Psoas muscle (tissue), 8 donors: ENCODE measurements around the gene MICAL3. TPM values are rescaled to one million over a fixed set of nuclear protein-coding genes. Genes with fewer than 3 reads are reported as not detected.

Experiments
- ATAC-seq, 4 donors: fragments of 200-7000 bp; cut with Tn5 transposase; one replicate each; pipeline ENCODE4 v1.9.1; 2020; ENCODE audit warnings: moderate library complexity in 3 of 4, mild to moderate bottlenecking in 2 of 4
- DNase-seq, 2 donors: peaks; one replicate each; pipeline ENCODE4 v3.0.0-alpha.2; 2020
- H3K27ac ChIP-seq: fragments of 200-600 bp; one replicate; pipeline ENCODE4 v1.8.0; 2022
- H3K27me3 ChIP-seq, 3 donors: fragments of 200-600 bp in 1 of 3; one replicate each; pipeline versions ENCODE4 v1.6.1 to v1.8.0; 2013 to 2022; ENCODE audit warnings: low read length in 2 of 3, mild to moderate bottlenecking in 2 of 3, moderate library complexity in 1 of 3; ENCODE audit not compliant: insufficient read depth in 3 of 3
- H3K36me3 ChIP-seq, 2 donors: fragments of 200-600 bp in 1 of 2; one replicate each; pipeline versions ENCODE4 v1.6.1 to v1.8.0; 2013 to 2022; ENCODE audit warnings: low read depth in 1 of 2, mild to moderate bottlenecking in 1 of 2, moderate library complexity in 1 of 2; ENCODE audit not compliant: insufficient read depth in 1 of 2
- H3K4me1 ChIP-seq: fragments of 200-600 bp; one replicate; pipeline ENCODE4 v1.8.0; 2022
- H3K4me3 ChIP-seq: fragments of 200-600 bp; one replicate; pipeline ENCODE4 v1.8.0; 2022; ENCODE audit warnings: mild to moderate bottlenecking
- H3K9me3 ChIP-seq: fragments of 200-600 bp; one replicate; pipeline ENCODE4 v1.8.0; 2022
- WGBS, 3 donors: extraction: QIAGEN DNeasy Blood & Tissue Kit; methylation state at CpG; one replicate each; pipeline versions ENCODE4 v1.1.6 to v1.1.7; 2013; 5-methylcytosine and 5-hydroxymethylcytosine counted together
- intact Hi-C, 2 donors: fragments of 100-400 bp; cut with DNase I; formaldehyde crosslinking; loops; one replicate each; pipeline versions ENCODE4 v1.11.0 to v1.14.2; 2022
- polyA plus RNA-seq, 3 donors: library from polyadenylated mRNA; stranded (reverse); fragments of 200-250 nt; gene quantifications; one replicate each; pipeline ENCODE4 v1.2.3, GENCODE V29; 2013
- total RNA-seq, 4 donors: library from RNA; stranded (reverse); fragmentation: NEBNext Ultra II Directional in 2 of 4; extraction: Animal tissue kit (Norgen Biotek cat#: 25700) in 2 of 4; gene quantifications; one replicate each; pipeline versions ENCODE4 v1.2.1 to v1.2.4, GENCODE V29; 2021 to 2023
- TF ChIP-seq, protein P1 (sequence below): fragments of 200-600 bp; IDR thresholded peaks from one replicate; pipeline ENCODE4 v1.8.0; 2022; ENCODE audit warnings: antibody characterized with exemption
- donor health status: healthy with polysubstance abuse.
- donor health status: DM: no; HTN: no; CAD: no; lungs with moderate emphysema.
- donor health status: Bipolar disorder and iron deficiency.
- donor health status: healthy.
- donor health status: DM: yes; HTN: yes; CAD: no.
- donor health status: DM: no; HTN: no; CAD: no.
- donor health status: DM: no; HTN: no; CAD: no.
- donor health status: DM: yes; HTN: yes; CAD: no.

MICAL3 gene
- total and polyA plus RNA-seq, 7 donors: 2.1 to 38.3 (median 15.5) TPM

DNA sequence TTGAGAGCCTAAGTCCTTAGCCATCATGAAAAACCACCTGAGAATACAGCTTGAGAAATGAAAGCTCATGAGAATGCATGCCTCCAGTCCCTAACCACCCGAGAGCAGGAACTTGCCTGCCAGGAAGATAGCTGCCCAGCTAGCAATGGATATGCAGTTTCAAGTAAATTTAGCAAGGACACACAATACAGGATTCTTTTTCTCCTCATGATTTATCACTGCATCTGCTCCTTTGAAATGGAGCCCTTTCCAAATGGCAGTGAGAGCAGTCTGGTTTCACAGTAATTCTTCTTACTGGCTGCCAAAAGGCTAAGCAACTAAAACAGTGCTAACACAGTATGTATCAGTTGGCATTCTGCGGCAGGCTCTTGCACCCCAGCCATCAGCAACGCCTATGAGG is 109.9 kb downstream of the MICAL3 start:
- WGBS, 3 donors: 22 to 33% (median 23%) methylated on average over 3 of the region's 3 CpGs
- Histone ChIP-seq H3K27me3 (no peaks in the 10 kb centered on the region), H3K9me3 (no peaks in the 10 kb centered on the region), H3K27ac (peak overlapping the region; percentile 94), H3K4me1 (peaks cover 79% of the 10 kb centered on the region), H3K36me3 (no peaks in the 10 kb centered on the region), H3K4me3 (no peak overlapping the region)
- TF ChIP-seq, protein P1, sequence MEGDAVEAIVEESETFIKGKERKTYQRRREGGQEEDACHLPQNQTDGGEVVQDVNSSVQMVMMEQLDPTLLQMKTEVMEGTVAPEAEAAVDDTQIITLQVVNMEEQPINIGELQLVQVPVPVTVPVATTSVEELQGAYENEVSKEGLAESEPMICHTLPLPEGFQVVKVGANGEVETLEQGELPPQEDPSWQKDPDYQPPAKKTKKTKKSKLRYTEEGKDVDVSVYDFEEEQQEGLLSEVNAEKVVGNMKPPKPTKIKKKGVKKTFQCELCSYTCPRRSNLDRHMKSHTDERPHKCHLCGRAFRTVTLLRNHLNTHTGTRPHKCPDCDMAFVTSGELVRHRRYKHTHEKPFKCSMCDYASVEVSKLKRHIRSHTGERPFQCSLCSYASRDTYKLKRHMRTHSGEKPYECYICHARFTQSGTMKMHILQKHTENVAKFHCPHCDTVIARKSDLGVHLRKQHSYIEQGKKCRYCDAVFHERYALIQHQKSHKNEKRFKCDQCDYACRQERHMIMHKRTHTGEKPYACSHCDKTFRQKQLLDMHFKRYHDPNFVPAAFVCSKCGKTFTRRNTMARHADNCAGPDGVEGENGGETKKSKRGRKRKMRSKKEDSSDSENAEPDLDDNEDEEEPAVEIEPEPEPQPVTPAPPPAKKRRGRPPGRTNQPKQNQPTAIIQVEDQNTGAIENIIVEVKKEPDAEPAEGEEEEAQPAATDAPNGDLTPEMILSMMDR: no peak
- DNase-seq (no peak), ATAC-seq (peak; percentile 5 to 57 (median 30))
- intact Hi-C loops: loop anchor here (5.0 kb wide), 4 partner anchors 33 to 163 kb away; partner anchors contain the start of genes MICAL3 (in 1 of the 2) and PEX26 (in 1 of the 2)

DNA sequence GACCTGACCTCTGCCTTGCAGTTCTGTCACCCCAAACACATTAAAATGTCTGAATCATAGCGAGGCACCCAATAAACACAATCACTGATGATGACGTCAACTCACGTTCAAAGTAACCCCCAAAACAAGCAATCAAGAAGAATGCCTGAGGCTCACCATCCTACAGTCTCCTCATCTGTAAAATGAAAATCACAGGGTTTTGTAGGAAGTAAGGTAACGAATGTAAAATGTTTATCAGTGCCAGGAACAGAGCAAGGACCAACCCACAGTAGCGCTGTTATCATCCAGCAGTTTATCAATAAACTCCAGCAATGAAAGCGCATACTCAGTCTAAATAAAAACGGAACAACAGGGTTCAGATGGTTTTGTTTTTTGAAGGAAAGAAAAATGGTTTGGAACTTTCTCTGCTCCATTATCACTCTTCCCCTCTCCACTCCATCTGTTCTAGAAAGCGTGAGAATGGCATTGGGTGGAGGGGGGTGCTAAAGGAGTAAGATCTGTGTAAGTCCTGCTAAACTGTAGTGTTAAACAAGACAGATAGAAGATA is 110.5 kb downstream of the MICAL3 start:
- 57 to 70% (median 62%) methylated on average over 8 of the region's 8 CpGs for WGBS, 3 donors
- TF ChIP-seq, protein P1: no peak
- H3K4me3 ChIP-seq: no peak overlapping the region
- intact Hi-C loops: loop anchor here (5.0 kb wide), 4 partner anchors 33 to 163 kb away; partner anchors contain the start of genes MICAL3 (in 1 of the 2) and PEX26 (in 1 of the 2)
- H3K4me1 ChIP-seq: peaks cover 79% of the 10 kb centered on the region
- H3K9me3 ChIP-seq: no peaks in the 10 kb centered on the region
- H3K27me3 ChIP-seq: no peaks in the 10 kb centered on the region
- H3K36me3 ChIP-seq: no peaks in the 10 kb centered on the region
- H3K27ac ChIP-seq: peak overlapping the region; percentile 94
- DNase-seq (no peak), ATAC-seq (no peak)

DNA sequence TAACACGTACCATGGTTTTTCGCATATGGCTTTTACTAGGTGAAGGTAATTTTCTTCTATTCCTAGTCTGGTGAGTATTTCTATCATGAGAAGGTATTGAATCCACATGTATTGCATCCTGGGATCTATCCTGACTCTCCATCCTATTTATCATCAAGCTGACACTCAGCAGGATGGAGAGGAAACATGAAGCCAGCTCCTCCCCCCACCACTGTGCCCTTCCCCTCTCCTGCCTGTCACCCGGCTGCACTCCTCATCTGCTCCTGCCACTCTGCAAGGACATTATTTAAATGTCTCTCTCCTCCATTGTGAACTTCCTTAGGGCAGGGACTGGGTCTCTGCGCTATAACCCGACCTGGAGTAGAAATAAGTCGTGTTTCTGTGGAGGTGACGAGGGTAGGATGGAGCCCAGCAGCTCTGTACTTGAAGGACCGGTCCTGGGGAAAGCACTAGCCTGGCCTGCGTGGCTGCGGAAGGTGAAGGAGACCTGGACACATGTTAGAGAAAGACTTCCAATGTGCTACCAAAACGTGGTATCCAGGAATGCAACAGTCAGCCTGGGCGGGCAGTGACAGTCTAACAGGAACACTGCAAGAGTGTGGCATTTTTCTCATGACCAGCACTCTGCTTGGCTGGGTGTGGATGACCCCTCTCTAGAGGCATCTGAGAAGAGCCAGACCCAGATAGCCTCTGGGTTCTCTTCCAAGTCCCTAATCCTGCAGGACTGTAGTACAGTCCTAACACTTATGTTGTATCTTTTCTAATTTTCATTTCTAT is 111.2 kb downstream of the MICAL3 start:
- TF ChIP-seq, protein P1: no peak
- peak; percentile 35 to 69 (median 64) for ATAC-seq

DNA sequence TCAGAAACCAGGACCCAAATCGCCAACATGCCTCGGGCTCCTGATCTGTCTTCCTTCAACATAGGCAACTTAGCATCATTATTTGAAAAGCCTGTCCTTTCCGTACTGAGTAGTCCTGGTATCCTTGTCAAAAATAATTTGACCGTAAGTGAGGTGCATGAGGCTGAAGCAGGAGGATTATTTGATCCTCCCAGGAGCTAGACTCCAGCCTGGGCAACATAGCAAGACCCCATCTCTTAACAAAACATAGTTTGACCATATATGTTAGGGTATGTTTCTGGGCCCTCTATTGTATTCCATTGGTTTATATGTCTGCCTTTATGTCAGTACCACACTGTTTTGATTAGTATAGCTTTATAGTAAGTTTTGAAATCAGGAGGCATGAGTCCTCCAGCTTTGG is 112.5 kb downstream of the MICAL3 start:
- Histone ChIP-seq H3K4me3 (no peak overlapping the region), H3K27ac (peak overlapping the region; percentile 94), H3K27me3 (no peaks in the 10 kb centered on the region), H3K4me1 (peaks cover 65% of the 10 kb centered on the region), H3K9me3 (no peaks in the 10 kb centered on the region), H3K36me3 (no peaks in the 10 kb centered on the region)
- TF ChIP-seq, protein P1: no peak
- DNase-seq (no peak), ATAC-seq (no peak)
- WGBS, 3 donors: 86 to 97% (median 90%) methylated on average over 4 of the region's 4 CpGs
- intact Hi-C loops: loop anchor here (2.0 to 5.0 kb wide), 5 partner anchors 35 to 165 kb away; partner anchors contain the start of genes MICAL3 (in 2 of the 2) and PEX26 (in 1 of the 2)

More for the DNA sequence above, 111.2 kb downstream of the MICAL3 start:
- peak; percentile 49 to 85 for DNase-seq
- Histone ChIP-seq H3K4me1 (peaks cover 77% of the 10 kb centered on the region), H3K27ac (peak overlapping the region; percentile 94), H3K9me3 (no peaks in the 10 kb centered on the region), H3K4me3 (peak overlapping the region; percentile 6), H3K27me3 (no peaks in the 10 kb centered on the region), H3K36me3 (no peaks in the 10 kb centered on the region)
- 35 to 36% (median 36%) methylated on average over 12 of the region's 12 CpGs for WGBS, 3 donors
- intact Hi-C loops: loop anchor here (5.0 kb wide), 4 partner anchors 34 to 164 kb away; partner anchors contain the start of genes MICAL3 (in 1 of the 2) and PEX26 (in 1 of the 2)
